Measurements from ENCODE around the gene SLC28A1.
A peak's percentile ranks its signal among the peaks of the same experiment; 100 is the strongest.

The SLC28A1 gene

DNA sequence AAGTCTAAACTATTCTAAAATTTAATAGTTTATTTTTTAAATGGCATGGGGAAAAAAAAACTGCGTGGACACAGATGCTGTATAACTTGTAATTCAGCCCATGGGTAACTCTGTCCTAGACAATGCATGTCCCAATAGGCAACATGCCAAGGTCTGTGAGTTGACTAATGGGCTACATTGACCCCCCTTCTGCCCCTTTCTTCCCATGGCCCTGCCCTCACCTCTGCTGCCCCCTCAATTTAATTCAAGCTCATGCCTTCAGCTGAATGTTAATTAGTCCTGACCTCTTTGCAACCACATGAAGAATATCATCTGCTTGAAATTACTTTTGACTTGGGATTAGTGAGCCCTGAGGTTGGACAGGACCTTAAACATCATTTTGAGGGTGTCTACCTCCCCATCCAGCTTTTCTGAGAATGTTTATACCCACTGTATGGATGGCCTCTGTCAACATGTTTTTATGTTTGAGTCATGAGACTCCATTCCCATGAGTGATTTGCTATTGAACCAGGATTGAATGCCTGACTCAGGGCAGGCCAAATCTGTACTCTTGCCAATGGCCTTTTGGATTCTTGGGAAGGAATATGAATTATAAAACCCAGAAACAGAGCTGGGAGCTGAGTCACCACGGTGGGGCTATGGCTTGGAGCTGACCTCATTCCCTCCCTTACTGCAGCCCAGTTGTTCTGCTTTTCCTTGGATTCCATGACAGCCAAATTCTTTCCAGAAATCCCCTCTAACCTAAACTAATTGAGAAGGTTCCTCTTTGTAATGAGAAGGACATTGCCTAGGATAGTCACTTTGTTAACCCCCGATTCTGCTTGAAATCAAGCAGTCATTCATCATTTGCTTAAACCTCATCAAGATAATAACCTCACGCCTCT, 63.7 kb downstream of the SLC28A1 start:
- DNase-seq: no peak

DNA sequence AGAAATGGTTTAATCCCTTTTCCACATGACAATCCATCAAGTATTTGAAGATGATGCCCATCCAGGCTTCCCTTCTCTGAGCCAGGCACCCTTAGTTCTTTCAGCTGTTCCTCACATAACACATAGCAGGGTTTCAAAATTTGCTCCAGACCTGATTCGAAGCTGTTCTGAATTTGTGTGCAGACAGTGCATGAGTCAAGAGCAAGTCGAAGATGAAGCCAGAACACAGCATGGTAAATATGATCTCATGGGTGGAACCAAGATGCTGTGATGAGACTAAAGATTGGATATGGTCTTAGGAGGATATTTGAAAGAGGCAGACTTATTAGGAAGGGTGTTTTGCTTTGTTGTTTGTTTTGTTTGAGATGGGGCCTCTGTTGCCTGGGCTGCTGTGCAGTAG, 64.6 kb downstream of the SLC28A1 start:
- no peak for DNase-seq

GRCh38 chr15:84949845-84950569, 65.5 kb downstream of the SLC28A1 start:
- no peak for DNase-seq

- DNase-seq: no peak
Observed at GRCh38 chr15:84950570-84951111, 66.2 kb downstream of the SLC28A1 start.

DNA sequence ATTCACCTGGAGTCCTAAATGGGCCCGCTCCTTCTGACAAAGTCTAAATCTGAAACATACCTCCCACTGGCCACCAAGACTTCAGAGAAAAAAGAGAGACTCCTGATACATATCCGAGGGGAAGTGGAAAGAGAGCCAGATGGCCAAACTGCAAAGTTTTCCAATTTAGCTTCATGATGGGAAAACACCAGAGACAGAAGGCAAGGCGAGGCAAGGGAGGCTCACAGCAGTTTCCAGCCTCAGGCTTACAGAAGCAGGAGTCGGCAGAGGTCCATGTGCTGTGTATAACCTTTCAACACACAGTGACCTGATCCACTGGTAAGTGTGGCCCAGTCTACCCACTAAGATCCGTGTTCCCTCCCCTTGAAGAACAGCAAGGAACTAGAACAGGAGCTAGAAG, 67.3 kb downstream of the SLC28A1 start:
- DNase-seq: no peak

- DNase-seq: no peak
Observed at GRCh38 chr15:84953136-84953535, 68.7 kb downstream of the SLC28A1 start.

GRCh38 chr15:84953726-84954125, 69.3 kb downstream of the SLC28A1 start:
- DNase-seq: no peak

DNA sequence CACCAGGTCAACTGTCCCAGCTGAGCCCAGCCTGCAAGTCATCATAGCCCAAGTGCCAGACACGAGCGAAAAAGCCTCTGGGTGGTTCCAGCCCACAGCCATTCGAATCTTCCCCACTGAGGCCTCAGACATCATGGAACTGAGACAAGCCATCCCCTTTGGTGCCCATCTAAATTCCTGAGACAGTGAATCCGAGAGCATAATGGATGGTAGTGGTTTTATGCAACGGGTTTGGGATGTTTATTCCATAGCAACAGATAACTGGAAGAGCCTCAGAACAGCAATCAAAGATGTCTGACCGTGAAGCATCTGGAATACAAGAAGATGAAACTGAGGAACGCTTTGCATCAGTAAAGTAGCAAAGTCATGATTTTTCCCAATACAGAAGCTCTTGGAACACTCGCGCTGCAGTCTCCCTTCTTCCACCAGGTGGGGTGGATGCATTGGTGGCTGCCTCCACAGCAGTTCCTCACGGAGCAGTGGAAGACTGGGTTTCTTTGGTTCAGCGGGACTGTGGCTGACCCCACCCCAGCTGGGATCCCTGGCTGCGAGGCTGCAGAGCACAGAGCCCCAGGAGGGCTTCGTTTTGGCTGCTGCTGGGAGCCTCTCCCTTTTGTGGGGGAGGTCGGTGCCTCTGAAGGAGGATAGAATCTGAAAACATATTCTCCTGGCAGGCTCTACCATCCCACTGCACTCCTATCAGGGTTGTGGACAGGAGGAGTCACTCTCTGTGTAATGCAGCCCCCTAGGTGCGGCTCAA, 70.8 kb downstream of the SLC28A1 start:
- peak; percentile 27 for DNase-seq

- no peak for DNase-seq
Observed at GRCh38 chr15:84956199-84956598, 71.7 kb downstream of the SLC28A1 start.

GRCh38 chr15:84960391-84961113, 76.1 kb downstream of the SLC28A1 start:
- DNase-seq: no peak

- no peak for DNase-seq
Observed at GRCh38 chr15:84961114-84961452, 76.6 kb downstream of the SLC28A1 start.

DNA sequence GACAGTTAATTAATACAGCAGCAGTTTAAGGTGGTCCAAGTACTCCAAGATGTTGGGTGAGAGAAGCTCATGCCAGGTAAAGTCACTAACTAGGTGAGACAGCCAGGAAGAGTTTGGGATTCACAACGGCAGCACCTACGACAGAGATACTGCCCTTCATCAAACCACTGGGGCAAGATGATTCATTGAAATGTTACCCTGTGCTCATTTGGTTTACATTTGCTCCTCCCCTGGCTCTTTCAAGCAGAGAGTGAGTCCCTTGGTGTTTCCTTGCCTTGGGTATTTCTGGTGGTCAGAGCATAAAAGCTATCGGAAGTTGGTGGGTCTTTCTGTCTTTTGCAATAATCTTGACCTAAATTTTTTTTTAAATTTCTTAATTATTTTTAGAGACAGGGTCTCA, 77.2 kb downstream of the SLC28A1 start:
- DNase-seq: no peak

DNA sequence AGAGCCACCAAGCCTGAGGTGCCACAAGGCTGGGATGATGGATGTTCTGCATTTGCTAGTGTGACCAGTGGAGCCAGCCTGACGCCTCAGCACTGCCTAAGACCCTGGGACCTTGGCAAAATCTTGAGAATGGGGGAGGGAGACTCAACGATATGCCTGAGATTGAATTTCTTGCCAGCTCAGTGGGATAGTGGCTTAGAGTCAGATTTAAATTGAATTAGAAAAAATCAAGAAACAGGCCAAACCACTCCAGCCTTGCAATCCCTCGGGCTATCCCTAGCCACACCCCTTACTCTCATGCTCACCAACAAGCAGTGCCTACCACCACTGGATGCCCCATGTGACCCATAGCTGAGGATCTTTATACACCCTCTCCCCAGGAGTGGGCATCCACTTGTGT, 78.5 kb downstream of the SLC28A1 start:
- DNase-seq: no peak

DNA sequence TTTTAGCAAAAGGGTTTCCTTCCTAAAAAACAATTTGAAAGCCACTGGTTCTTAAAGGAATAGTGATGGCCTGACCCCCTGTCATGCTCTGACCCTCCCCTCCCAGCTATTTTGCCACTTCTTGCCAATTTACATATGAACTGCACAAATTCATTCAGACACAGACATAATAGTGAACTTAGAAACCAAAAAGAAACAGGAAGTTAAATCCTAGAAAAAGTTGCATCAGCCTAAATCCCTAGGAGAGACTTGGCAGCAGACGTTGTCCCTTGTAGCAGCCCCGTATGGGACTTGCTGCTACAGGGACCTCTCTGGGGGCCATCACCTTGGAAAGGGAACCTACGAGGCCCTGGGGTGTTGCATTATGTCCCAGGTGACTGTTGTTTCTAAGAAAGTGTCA, 82.9 kb downstream of the SLC28A1 start:
- DNase-seq: no peak

DNA sequence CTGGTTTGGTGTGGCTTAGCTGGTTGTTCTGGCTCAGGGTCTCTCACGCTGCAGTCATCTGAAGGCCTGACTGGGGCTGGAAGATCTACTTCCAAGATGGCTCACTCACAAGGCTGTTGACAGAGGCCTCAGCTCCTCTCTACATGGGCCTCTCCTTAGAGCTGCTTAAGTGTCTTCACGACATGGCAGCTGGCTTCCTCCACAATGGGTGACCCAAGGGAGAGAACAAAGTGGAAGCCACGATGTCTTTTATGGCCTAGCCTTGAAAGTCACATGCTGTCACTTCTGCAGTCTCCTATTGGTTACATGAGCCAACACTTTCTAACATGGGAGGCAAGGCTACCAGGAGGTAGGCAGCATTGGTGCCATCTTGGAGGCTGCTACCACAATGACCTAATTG, 83.8 kb downstream of the SLC28A1 start:
- DNase-seq: no peak

DNA sequence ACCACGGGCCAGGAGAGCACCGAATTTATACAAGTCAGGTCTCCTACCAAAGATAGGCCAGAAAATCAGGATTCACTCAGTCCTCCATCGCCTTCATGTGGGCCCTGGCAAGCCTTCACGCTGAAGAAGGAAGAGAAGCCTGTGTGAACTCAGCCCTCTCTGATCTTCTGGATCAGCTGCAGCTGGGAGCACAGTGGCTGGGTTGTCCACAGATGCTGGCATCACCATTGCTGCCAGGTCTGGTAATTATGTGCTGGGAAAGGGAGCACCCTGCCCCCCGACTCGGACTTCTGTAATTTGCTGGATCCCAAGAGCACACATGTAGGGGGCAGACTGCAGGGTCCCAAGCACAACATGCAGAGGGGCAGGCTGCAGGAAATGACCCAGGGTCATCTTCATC, 84.8 kb downstream of the SLC28A1 start:
- no peak for DNase-seq

DNA sequence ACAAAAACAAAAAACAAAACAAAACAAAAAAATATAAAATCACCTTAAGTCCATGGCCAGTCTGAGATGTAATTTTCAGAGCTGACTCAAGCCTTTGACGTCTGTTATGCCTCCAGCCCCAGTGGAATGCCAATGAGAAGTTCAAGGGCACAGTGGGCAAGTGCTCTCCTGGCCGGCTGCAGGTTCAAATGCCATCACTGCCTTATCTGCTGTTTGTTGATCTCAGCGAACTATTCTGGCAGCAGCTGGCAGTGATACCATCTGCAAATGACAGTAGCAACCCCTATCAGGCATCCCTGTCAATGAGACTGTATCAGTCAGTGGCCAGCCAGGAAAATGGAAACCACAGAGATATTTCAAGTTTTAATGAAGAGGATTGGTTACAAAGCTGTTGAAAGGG, 86.4 kb downstream of the SLC28A1 start:
- DNase-seq: no peak

- no peak for DNase-seq
Observed at GRCh38 chr15:84973492-84974460, 89.3 kb downstream of the SLC28A1 start.

DNA sequence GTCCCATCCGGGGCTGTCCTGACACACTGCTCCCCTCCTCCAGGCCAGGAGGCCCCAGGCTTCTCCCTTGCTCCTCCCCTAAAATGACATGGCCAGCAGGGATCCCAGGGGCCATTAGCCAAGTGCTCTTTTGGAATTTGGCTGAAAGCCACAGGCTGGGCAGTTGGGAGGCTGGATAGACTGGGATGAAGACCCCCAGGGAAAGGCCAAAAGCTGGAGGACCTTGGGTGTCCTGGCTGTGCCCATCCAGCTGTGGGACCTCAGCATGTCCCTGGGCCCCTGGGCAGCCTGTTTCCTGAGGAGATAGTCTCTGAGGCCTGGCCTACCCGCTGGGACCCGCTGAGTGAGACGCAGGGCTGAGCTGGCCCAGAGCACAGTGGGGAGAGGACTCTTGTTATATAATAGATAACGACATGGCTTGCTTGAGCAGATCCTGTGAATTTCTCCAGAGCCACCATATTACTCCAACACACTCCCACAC, 91.4 kb downstream of the SLC28A1 start:
- no peak for DNase-seq

- DNase-seq: no peak
Observed at GRCh38 chr15:84976746-84977345, 92.4 kb downstream of the SLC28A1 start.

DNA sequence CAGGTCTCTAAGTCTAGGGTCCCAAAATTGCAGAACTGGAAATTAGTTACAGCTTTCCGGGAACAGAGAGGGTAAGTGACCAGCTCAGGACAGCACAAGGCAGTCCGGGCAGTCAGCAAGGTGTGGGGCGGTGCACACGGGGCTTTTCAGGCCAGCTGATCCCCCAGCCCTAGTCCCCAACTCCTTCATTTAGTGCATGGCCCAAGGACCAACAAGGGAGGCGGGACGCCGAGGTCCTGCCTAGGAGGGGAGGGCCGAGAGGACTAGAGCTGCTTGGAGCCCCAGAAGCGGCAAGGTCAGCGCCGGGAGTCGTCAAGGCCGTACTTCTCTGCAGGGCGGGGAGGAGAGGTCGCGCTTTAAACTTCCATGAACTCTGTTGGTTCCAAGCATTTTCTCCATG, 95.2 kb downstream of the SLC28A1 start:
- DNase-seq: no peak

Data from CD4-positive, alpha-beta T cell treated with Interferon gamma for 1 hour (primary cell).